ENCODE results near the gene TAF12.
"Not testable (repeated sequence)": the region's sequence is repeated elsewhere in the genome, so short reads cannot be mapped to it uniquely, and the experiment has no call there.

TAF12 gene

DNA sequence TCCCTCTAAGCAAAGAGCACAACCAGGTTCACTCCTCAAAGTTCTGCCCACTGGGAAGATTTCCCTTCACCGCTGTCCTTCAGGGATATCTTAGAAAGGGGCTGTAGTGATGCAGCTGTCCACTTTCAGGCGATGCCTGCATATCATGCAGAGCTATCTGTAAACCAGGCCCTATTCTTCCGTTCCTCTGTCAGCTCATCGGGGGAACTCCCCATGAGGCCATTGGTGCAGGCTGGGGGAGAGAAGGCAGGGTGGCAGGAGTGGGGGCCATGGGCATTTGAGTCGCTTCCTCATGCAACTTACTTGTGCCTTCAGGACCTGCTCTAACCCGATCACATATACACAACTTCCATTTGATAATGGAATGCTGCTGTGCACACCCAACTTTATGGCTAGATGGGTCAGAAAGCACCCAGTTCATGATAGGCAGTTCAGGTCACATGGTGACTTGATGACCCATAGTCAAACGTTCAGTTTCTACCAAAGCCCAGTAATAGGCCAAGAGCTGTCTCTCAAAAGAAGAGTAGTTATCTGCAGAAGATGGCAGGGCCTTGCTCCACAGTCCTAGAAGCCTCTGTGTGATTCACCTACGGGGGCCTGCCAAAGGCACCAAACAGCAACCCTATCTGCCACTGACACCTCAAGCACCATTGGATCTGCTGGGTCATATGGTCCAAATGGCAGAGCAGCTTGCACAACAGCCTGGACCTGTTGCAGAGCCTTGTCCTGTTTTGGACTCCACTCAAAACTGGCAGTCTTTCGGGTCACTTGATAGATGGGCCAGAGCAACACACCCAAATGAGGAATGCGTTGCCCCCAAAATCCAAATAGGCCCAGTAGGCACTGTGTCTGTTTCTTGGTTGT is 12.8 kb upstream of the TAF12 start:
- H3K27ac Mint-ChIP-seq, H3K4me3 Mint-ChIP-seq, H3K27me3 Mint-ChIP-seq, H3K4me1 Mint-ChIP-seq, CTCF ChIA-PET, H3K36me3 Mint-ChIP-seq, DNase-seq, H3K9me3 Mint-ChIP-seq: not testable (repeated sequence)

DNA sequence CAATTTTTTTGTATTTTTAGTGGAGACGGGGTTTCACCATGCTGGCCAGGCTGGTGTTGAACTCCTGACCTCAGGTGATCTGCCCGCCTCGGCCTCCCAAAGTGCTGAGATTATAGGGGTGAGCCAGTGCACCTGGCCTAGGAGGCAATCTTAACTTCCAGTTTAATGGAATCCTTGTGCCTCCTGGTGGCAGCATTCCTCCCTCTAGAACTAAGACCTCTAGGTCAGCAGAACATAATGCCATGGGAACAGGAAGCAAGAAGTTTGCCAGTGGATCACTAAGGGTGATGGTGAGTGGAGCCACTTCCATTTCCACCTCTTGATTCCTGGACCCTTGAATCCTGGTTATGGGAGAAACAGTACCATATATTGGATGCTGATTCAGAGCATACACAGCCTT is 11.0 kb upstream of the TAF12 start:
- peak; percentile 29 for DNase-seq
- CTCF ChIA-PET, H3K27ac Mint-ChIP-seq, H3K27me3 Mint-ChIP-seq, H3K9me3 Mint-ChIP-seq, H3K4me1 Mint-ChIP-seq, H3K4me3 Mint-ChIP-seq, H3K36me3 Mint-ChIP-seq: not testable (repeated sequence)

DNA sequence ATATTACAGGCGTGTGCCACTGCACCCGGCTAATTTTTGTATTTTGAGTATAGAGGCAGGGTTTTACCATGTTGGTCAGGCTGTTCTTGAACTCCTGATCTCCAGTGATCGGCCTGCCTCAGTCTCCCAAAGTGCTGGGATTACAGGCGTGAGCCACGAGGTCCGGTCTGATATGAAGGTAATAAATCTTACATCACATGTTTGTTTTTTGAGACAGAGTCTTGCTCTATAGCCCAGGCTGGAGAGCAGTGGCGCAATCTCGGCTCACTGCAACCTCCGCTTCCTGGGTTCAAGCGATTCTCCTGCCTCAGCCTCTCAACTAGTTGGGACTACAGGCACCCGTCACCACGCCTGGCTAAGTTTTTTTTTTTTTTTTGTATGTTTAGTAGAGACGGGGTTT is 10.2 kb upstream of the TAF12 start:
- H3K27ac Mint-ChIP-seq, H3K36me3 Mint-ChIP-seq, H3K4me3 Mint-ChIP-seq, H3K27me3 Mint-ChIP-seq, DNase-seq, H3K9me3 Mint-ChIP-seq: not testable (repeated sequence)
- H3K4me1 Mint-ChIP-seq: peaks cover 12% of the 10 kb centered on the region
- CTCF ChIA-PET: interaction anchor here (1.0 kb wide), 1 partner anchor 224 kb away, joined by 3 read pairs; no protein-coding TSS in a partner anchor

GRCh38 chr1:28648474-28649198 is 5.8 kb upstream of the TAF12 start, which contains the start of gene RNU11:
Gene RNU11, plus strand, starts transcription at chr1:28648600.
- Mint-ChIP-seq H3K4me1 (peaks cover 36% of the 10 kb centered on the region), H3K27me3 (no peaks in the 10 kb centered on the region), H3K27ac (peak within 1 kb of the TSS; percentile 99), H3K4me3 (peak within 1 kb of the TSS; percentile 77), H3K9me3 (no peaks in the 10 kb centered on the region), H3K36me3 (no peaks in the 10 kb centered on the region)
- CTCF ChIA-PET: interaction anchor here (1.2 kb wide), 1 partner anchor 229 kb away, joined by 3 read pairs; no protein-coding TSS in a partner anchor
- DNase-seq: peak; percentile 90

DNA sequence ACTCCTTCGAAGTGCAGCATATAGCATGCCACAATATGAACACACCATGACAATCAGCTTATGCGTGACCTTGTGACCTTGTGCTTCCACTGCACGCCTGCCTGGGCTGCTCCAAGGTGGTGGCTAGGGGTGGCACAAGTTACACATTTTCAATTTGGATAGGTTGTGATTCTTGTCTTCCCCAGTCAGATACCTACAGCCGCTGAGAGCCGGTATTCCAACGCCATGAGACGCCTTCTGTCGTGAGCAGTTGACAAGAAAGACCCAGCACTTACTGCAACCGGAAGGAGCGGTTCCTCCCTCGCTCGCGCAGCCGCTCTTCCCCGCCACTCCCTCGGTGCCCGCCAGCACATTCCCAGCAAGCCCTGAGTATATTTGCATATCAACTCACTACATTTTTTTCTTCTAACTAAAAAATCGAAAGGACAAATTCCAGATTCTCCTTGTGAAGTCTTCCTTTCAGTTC is 5.2 kb upstream of the TAF12 start:
- H3K9me3 Mint-ChIP-seq: no peaks in the 10 kb centered on the region
- H3K36me3 Mint-ChIP-seq: no peaks in the 10 kb centered on the region
- CTCF ChIA-PET: interaction anchor here (1.2 kb wide), 1 partner anchor 230 kb away, joined by 3 read pairs; no protein-coding TSS in a partner anchor
- H3K27me3 Mint-ChIP-seq: no peaks in the 10 kb centered on the region
- H3K27ac Mint-ChIP-seq: peak overlapping the region; percentile 99
- DNase-seq: peak; percentile 93
- H3K4me3 Mint-ChIP-seq: peak overlapping the region; percentile 77
- H3K4me1 Mint-ChIP-seq: peaks cover 39% of the 10 kb centered on the region

GRCh38 chr1:28646040-28646439 is 3.2 kb upstream of the TAF12 start:
- no peak for DNase-seq
- Mint-ChIP-seq H3K4me1 (peaks cover 57% of the 10 kb centered on the region), H3K27me3 (no peaks in the 10 kb centered on the region), H3K9me3 (no peaks in the 10 kb centered on the region), H3K4me3 (no peak overlapping the region), H3K27ac (peak overlapping the region; percentile 4), H3K36me3 (peaks cover 2% of the 10 kb centered on the region)
- CTCF ChIA-PET: no interaction called here

- H3K9me3 Mint-ChIP-seq, H3K4me3 Mint-ChIP-seq, H3K36me3 Mint-ChIP-seq, H3K27ac Mint-ChIP-seq, DNase-seq, CTCF ChIA-PET, H3K27me3 Mint-ChIP-seq: not testable (repeated sequence)
- H3K4me1 Mint-ChIP-seq: peaks cover 64% of the 10 kb centered on the region
These were observed 2.5 kb upstream of the TAF12 start for GRCh38 chr1:28645406-28645805.

- DNase-seq: no peak
- H3K4me3 Mint-ChIP-seq: peak overlapping the region; percentile 98
- no peaks in the 10 kb centered on the region for H3K9me3 Mint-ChIP-seq
- no peaks in the 10 kb centered on the region for H3K27me3 Mint-ChIP-seq
- CTCF ChIA-PET: interaction anchor here (1.8 to 2.4 kb wide), 3 partner anchors 24 to 232 kb away, joined by 3 to 13 read pairs (median 12); partner anchors contain the start of gene GMEB1
- H3K4me1 Mint-ChIP-seq: peaks cover 70% of the 10 kb centered on the region
- H3K27ac Mint-ChIP-seq: peak overlapping the region; percentile 99
- H3K36me3 Mint-ChIP-seq: peaks cover 2% of the 10 kb centered on the region
These were observed 1.6 kb upstream of the TAF12 start for GRCh38 chr1:28644494-28644893.

- Mint-ChIP-seq H3K4me1 (peaks cover 51% of the 10 kb centered on the region), H3K4me3 (peak overlapping the region; percentile 98), H3K27ac (peak overlapping the region; percentile 99), H3K27me3 (no peaks in the 10 kb centered on the region), H3K9me3 (no peaks in the 10 kb centered on the region), H3K36me3 (peaks cover 2% of the 10 kb centered on the region)
- CTCF ChIA-PET: interaction anchor here (0.9 to 3.1 kb wide), 6 partner anchors 26 to 235 kb away, joined by 3 to 33 read pairs (median 9); partner anchors contain the start of genes GMEB1 and YTHDF2
- DNase-seq: no peak
These were observed 616 bp downstream of the TAF12 start for GRCh38 chr1:28642056-28642846.

DNA sequence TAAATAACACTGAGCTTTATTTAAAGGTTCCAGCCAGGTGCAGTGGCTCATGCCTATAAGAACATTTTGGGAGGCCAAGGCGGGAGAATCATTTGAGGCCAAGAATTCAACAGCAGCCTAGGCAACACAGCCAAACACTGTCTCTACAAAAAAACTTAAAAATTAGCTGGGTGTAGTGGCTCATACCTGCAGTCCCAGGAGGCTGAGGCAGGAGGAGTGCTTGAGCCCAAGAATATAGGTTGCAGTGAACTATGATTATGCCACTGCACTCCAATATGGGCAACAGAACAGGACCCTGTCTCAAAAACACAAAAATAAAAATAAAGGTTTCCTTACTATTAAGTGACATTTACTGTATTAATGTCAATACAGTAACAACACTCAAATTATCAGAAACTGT is 2.1 kb downstream of the TAF12 start:
- DNase-seq: peak; percentile 67

GRCh38 chr1:28632560-28632959 is 10.3 kb downstream of the TAF12 start:
- no peak overlapping the region for H3K27ac Mint-ChIP-seq
- DNase-seq: no peak
- no peak overlapping the region for H3K4me3 Mint-ChIP-seq
- H3K27me3 Mint-ChIP-seq: no peaks in the 10 kb centered on the region
- no peaks in the 10 kb centered on the region for H3K9me3 Mint-ChIP-seq
- CTCF ChIA-PET: no interaction called here
- H3K36me3 Mint-ChIP-seq: peaks cover 2% of the 10 kb centered on the region
- peaks cover 7% of the 10 kb centered on the region for H3K4me1 Mint-ChIP-seq

More for the DNA sequence above, 2.1 kb downstream of the TAF12 start:
- CTCF ChIA-PET: interaction anchor here (0.7 to 3.1 kb wide), 12 partner anchors 16 to 236 kb away, joined by 3 to 33 read pairs (median 4); partner anchors contain the start of genes TRNAU1AP and YTHDF2
- H3K36me3 Mint-ChIP-seq: peaks cover 2% of the 10 kb centered on the region
- H3K4me3 Mint-ChIP-seq: peak overlapping the region; percentile 98
- peaks cover 48% of the 10 kb centered on the region for H3K4me1 Mint-ChIP-seq
- no peaks in the 10 kb centered on the region for H3K27me3 Mint-ChIP-seq
- no peaks in the 10 kb centered on the region for H3K9me3 Mint-ChIP-seq
- no peak overlapping the region for H3K27ac Mint-ChIP-seq

- Mint-ChIP-seq H3K9me3 (no peaks in the 10 kb centered on the region), H3K4me3 (no peak overlapping the region), H3K27me3 (no peaks in the 10 kb centered on the region), H3K27ac (no peak overlapping the region), H3K36me3 (peaks cover 2% of the 10 kb centered on the region), H3K4me1 (peaks cover 7% of the 10 kb centered on the region)
- DNase-seq: no peak
- CTCF ChIA-PET: interaction anchor here (0.9 kb wide), 1 partner anchor 13 kb away, joined by 3 read pairs; no protein-coding TSS in a partner anchor
These were observed 11.2 kb downstream of the TAF12 start for GRCh38 chr1:28631713-28632112.

DNA sequence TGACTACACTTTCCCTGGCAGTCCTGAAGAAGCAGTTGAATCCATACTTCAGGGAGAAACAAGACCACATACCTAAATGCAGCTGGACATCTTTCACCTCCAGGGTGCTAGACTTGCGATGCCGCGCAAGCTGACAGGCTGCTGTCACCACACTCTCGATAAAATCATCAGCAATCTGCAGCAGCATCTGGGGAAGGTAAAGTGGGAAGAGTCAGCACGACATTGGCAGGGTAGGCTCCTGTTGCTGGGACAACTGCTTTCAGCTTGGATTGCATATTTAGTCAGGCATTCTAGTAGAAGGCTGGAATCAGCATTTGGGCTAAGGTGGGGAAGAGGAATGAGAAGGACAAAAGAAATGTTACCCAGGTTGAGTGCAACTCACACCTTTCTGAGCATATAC is 29.7 kb downstream of the TAF12 start:
- CTCF ChIA-PET: no interaction called here
- Mint-ChIP-seq H3K27me3 (no peaks in the 10 kb centered on the region), H3K27ac (no peak overlapping the region), H3K9me3 (no peaks in the 10 kb centered on the region), H3K4me3 (no peak overlapping the region), H3K4me1 (no peaks in the 10 kb centered on the region), H3K36me3 (peaks cover 35% of the 10 kb centered on the region)
- DNase-seq: no peak

DNA sequence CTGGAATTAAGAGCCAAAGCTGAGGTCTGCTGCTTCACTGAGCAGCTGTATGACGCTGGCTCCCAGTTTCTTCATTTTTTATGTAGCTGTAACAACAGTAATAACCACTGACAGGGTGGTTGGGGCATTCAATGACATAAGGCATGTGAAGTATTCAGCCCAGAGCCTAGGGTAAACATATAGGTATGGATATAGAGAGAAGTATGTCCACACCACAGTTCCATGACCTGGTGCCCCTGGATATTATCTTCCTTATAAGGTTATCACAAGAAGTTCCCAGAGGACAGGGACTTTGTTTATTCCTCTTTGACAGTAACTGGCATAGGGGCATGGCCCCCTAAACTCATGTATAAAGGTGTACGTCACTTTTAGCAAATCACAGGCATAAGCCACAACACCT is 36.1 kb downstream of the TAF12 start:
- Mint-ChIP-seq H3K27me3 (no peaks in the 10 kb centered on the region), H3K4me1 (no peaks in the 10 kb centered on the region), H3K36me3 (peaks cover 34% of the 10 kb centered on the region), H3K27ac (no peak overlapping the region), H3K9me3 (no peaks in the 10 kb centered on the region), H3K4me3 (no peak overlapping the region)
- no peak for DNase-seq
- CTCF ChIA-PET: no interaction called here
